NCI-H2227 treated with DMSO at 0.1 percent for 48 hours (cell line): ENCODE measurements around the gene SLC27A3.

ENCODE experiments used
- DNase-seq: peaks from one replicate; lab custom pipeline; 2025; lab: John Stamatoyannopoulos, UW

Gene SLC27A3

GRCh38 chr1:153799016-153799415, 23.8 kb downstream of the SLC27A3 start:
- no peak for DNase-seq

GRCh38 chr1:153799566-153800465, 24.6 kb downstream of the SLC27A3 start:
- no peak for DNase-seq

GRCh38 chr1:153800516-153800915, 25.3 kb downstream of the SLC27A3 start:
- DNase-seq: no peak

- no peak for DNase-seq
These were observed 25.9 kb downstream of the SLC27A3 start for GRCh38 chr1:153801028-153801625.

GRCh38 chr1:153801786-153802697, 26.8 kb downstream of the SLC27A3 start:
- DNase-seq: no peak

- DNase-seq: no peak
These were observed 28.4 kb downstream of the SLC27A3 start for GRCh38 chr1:153803470-153804056.

- no peak for DNase-seq
These were observed 28.9 kb downstream of the SLC27A3 start for GRCh38 chr1:153804112-153804511.

- DNase-seq: no peak
These were observed 30.0 kb downstream of the SLC27A3 start for GRCh38 chr1:153805042-153805745.

- DNase-seq: no peak
These were observed 30.9 kb downstream of the SLC27A3 start for GRCh38 chr1:153805886-153806719.

GRCh38 chr1:153816283-153816889, 41.2 kb downstream of the SLC27A3 start:
- DNase-seq: no peak

GRCh38 chr1:153818876-153819275, 43.7 kb downstream of the SLC27A3 start:
- no peak for DNase-seq

GRCh38 chr1:153827168-153827964, 52.2 kb downstream of the SLC27A3 start:
- no peak for DNase-seq
